ENCODE measurements around the gene NLRP1. TPM values are rescaled to one million over a fixed set of nuclear protein-coding genes. Genes with fewer than 3 reads are reported as not detected.

Gene NLRP1
- total RNA-seq, 1 donor = 41.3 TPM

DNA sequence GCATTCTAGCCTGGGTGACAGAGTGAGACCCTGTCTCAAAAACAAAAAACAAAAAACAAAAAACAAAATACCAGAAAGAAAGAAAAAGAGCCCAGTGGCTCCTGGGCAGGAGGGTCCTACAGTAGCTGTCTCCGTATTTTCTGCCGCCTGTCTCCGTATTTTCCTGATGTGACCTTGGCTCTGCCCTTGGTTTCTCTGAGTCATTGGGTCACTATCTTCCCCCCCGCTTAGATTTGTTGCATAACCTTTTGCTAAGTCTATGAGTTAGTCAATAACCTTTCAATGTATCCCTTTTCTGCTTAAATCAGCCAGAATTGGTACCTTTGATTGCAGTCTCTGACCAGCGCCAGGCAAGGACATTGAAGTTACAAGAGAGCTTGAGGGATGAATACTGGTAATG lies 61.1 kb downstream of the NLRP1 start:
- peaks cover 15% of the 10 kb centered on the region for H3K4me1 ChIP-seq (ENCODE audit: insufficient read depth, low read length)
- DNase-seq (ENCODE audit: insufficient read length, low spot score, missing footprints) = no peak
- no peak overlapping the region for H3K4me3 ChIP-seq (ENCODE audit: insufficient read depth, low read length)
- H3K27ac ChIP-seq (ENCODE audit: low read depth, low read length) = no peak overlapping the region
- H3K79me2 ChIP-seq (ENCODE audit: insufficient read depth, low read length) = no peaks in the 10 kb centered on the region
- H2AFZ ChIP-seq (ENCODE audit: low read length) = no peak overlapping the region
- peaks cover 49% of the 10 kb centered on the region for H3K36me3 ChIP-seq (ENCODE audit: insufficient read depth, low read length)
- H3K27me3 ChIP-seq (ENCODE audit: insufficient read depth, low read length) = no peaks in the 10 kb centered on the region
- H3K4me2 ChIP-seq (ENCODE audit: insufficient read depth, low read length) = no peak overlapping the region
- H4K20me1 ChIP-seq (ENCODE audit: insufficient read depth, low read length) = no peaks in the 10 kb centered on the region
- no peaks in the 10 kb centered on the region for H3K9me3 ChIP-seq (ENCODE audit: low read depth, low read length)
- TF ChIP-seq, protein P1, sequence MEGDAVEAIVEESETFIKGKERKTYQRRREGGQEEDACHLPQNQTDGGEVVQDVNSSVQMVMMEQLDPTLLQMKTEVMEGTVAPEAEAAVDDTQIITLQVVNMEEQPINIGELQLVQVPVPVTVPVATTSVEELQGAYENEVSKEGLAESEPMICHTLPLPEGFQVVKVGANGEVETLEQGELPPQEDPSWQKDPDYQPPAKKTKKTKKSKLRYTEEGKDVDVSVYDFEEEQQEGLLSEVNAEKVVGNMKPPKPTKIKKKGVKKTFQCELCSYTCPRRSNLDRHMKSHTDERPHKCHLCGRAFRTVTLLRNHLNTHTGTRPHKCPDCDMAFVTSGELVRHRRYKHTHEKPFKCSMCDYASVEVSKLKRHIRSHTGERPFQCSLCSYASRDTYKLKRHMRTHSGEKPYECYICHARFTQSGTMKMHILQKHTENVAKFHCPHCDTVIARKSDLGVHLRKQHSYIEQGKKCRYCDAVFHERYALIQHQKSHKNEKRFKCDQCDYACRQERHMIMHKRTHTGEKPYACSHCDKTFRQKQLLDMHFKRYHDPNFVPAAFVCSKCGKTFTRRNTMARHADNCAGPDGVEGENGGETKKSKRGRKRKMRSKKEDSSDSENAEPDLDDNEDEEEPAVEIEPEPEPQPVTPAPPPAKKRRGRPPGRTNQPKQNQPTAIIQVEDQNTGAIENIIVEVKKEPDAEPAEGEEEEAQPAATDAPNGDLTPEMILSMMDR (IDR thresholded peaks at IDR 0.05; ENCODE audit: extremely low read depth, low read depth, low read length) = no peak

- Histone ChIP-seq H4K20me1 (ENCODE audit: insufficient read depth, low read length) (no peaks in the 10 kb centered on the region), H3K9me3 (ENCODE audit: low read depth, low read length) (no peaks in the 10 kb centered on the region), H3K79me2 (ENCODE audit: insufficient read depth, low read length) (no peaks in the 10 kb centered on the region), H3K4me2 (ENCODE audit: insufficient read depth, low read length) (no peak overlapping the region), H3K36me3 (ENCODE audit: insufficient read depth, low read length) (peaks cover 42% of the 10 kb centered on the region), H3K4me1 (ENCODE audit: insufficient read depth, low read length) (peaks cover 14% of the 10 kb centered on the region), H3K27me3 (ENCODE audit: insufficient read depth, low read length) (no peaks in the 10 kb centered on the region), H3K4me3 (ENCODE audit: insufficient read depth, low read length) (no peak overlapping the region), H2AFZ (ENCODE audit: low read length) (no peak overlapping the region), H3K27ac (ENCODE audit: low read depth, low read length) (no peak overlapping the region)
- TF ChIP-seq, protein P1 (IDR thresholded peaks at IDR 0.05; ENCODE audit: extremely low read depth, low read depth, low read length) = no peak
- no peak for DNase-seq (ENCODE audit: insufficient read length, low spot score, missing footprints)
These were observed 61.8 kb downstream of the NLRP1 start for GRCh38 chr17:5522476-5522875.

- Histone ChIP-seq H3K36me3 (ENCODE audit: insufficient read depth, low read length) (peaks cover 22% of the 10 kb centered on the region), H3K27ac (ENCODE audit: low read depth, low read length) (peak overlapping the region; percentile 72), H3K4me2 (ENCODE audit: insufficient read depth, low read length) (peak overlapping the region; percentile 37), H3K4me1 (ENCODE audit: insufficient read depth, low read length) (peaks cover 20% of the 10 kb centered on the region), H2AFZ (ENCODE audit: low read length) (no peak overlapping the region), H4K20me1 (ENCODE audit: insufficient read depth, low read length) (no peaks in the 10 kb centered on the region), H3K4me3 (ENCODE audit: insufficient read depth, low read length) (no peak overlapping the region), H3K27me3 (ENCODE audit: insufficient read depth, low read length) (no peaks in the 10 kb centered on the region), H3K79me2 (ENCODE audit: insufficient read depth, low read length) (peaks cover 3% of the 10 kb centered on the region), H3K9me3 (ENCODE audit: low read depth, low read length) (no peaks in the 10 kb centered on the region)
- peak; percentile 94 for DNase-seq (ENCODE audit: insufficient read length, low spot score, missing footprints)
- TF ChIP-seq, protein P1 (IDR thresholded peaks at IDR 0.05; ENCODE audit: extremely low read depth, low read depth, low read length) = no peak
These were observed 68.1 kb downstream of the NLRP1 start for GRCh38 chr17:5516060-5516792.

DNA sequence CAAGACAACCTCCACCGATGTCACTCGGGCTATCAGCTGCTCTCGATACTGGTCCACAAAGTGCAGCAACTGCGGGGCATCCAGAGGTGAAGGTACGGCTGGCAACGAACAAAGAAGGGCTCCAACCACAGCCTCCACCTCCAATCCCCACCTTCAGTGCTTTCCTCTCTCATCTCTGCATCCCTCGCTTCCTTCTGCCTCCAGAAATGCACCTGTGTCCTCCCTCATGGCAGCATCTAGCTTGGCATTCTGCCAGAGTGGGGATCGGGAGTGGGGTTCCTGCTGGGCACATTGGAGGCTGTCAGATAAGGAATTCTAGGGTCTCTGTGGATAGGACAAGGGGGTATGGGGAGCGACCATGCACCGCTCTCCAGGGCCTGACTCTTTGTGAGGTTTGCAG lies 69.3 kb downstream of the NLRP1 start:
- no peak overlapping the region for H3K4me3 ChIP-seq (ENCODE audit: insufficient read depth, low read length)
- peaks cover 22% of the 10 kb centered on the region for H3K4me1 ChIP-seq (ENCODE audit: insufficient read depth, low read length)
- no peak overlapping the region for H3K4me2 ChIP-seq (ENCODE audit: insufficient read depth, low read length)
- peak overlapping the region; percentile 72 for H3K27ac ChIP-seq (ENCODE audit: low read depth, low read length)
- no peak for DNase-seq (ENCODE audit: insufficient read length, low spot score, missing footprints)
- H3K27me3 ChIP-seq (ENCODE audit: insufficient read depth, low read length) = no peaks in the 10 kb centered on the region
- TF ChIP-seq, protein P1 (IDR thresholded peaks at IDR 0.05; ENCODE audit: extremely low read depth, low read depth, low read length) = no peak
- no peaks in the 10 kb centered on the region for H3K9me3 ChIP-seq (ENCODE audit: low read depth, low read length)
- no peaks in the 10 kb centered on the region for H4K20me1 ChIP-seq (ENCODE audit: insufficient read depth, low read length)
- H3K36me3 ChIP-seq (ENCODE audit: insufficient read depth, low read length) = peaks cover 21% of the 10 kb centered on the region
- no peak overlapping the region for H2AFZ ChIP-seq (ENCODE audit: low read length)
- H3K79me2 ChIP-seq (ENCODE audit: insufficient read depth, low read length) = peaks cover 3% of the 10 kb centered on the region

All from osteoblast (primary cell).